ENCODE data around the gene PAQR3. TPM values are rescaled to one million over a fixed set of nuclear protein-coding genes. Genes with fewer than 3 reads are reported as not detected.

PAQR3 gene
- total and polyA plus RNA-seq, 9 of the 15 experiments (the other 6 are each of a cell fraction or from before 2014, with no cell fraction given): 10.7 to 77.1 (median 31.6) TPM

DNA sequence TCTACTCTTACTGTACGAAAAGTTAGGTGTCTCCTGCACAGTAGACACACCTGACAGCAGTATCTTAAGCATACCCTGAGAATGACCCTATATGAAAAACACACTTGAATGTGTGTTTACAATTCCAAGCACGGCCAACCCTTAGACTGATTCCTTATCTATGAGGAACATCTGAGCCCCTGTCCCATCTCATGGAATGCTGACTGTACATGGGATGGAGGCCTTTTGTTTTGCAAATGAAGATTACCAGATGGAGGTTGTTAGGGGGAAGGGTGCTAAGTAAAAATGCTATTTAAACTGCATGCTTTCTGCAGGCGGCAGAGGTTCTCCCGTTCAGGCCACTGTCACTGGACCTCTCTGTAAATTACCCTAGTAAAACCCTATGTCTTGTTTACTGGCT, 2.2 kb downstream of the PAQR3 start (continued):
- peak; percentile 63; the same call in 1 of the 2 replicates for TF ChIP-seq CBFA2T3 (IDR thresholded peaks at IDR 0.05)
- TF ChIP-seq ZNF75A (CRISPR knock-in tag; IDR thresholded peaks at IDR 0.05): no peak
- TF ChIP-seq TAL1 (IDR thresholded peaks at IDR 0.05): peak; percentile 60
- no peak for TF ChIP-seq EZH2 (IDR thresholded peaks at IDR 0.05; ENCODE audit: borderline replicate concordance, low read depth, low read length)
- TF ChIP-seq ZNF197 (CRISPR knock-in tag; IDR thresholded peaks at IDR 0.05; ENCODE audit: low read depth): no peak
- TF ChIP-seq SOX6 (IDR thresholded peaks at IDR 0.05): peak; percentile 80
- TF ChIP-seq ZNF696 (CRISPR knock-in tag; conservative IDR thresholded peaks at IDR 0.05): no peak
- TF ChIP-seq, protein P1, sequence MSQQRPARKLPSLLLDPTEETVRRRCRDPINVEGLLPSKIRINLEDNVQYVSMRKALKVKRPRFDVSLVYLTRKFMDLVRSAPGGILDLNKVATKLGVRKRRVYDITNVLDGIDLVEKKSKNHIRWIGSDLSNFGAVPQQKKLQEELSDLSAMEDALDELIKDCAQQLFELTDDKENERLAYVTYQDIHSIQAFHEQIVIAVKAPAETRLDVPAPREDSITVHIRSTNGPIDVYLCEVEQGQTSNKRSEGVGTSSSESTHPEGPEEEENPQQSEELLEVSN (IDR thresholded peaks at IDR 0.05; ENCODE audit: borderline replicate concordance in 1 of 2, extremely low read depth in 1 of 2, insufficient read depth in 1 of 2, insufficient read length in 1 of 2, low read depth in 1 of 2, low read length in 1 of 2, poor library complexity in 1 of 2, severe bottlenecking in 1 of 2): no peak
- no peak for TF ChIP-seq POLR3A (IDR thresholded peaks at IDR 0.05; ENCODE audit: borderline replicate concordance, extremely low read depth, insufficient read depth, insufficient read length)
- TF ChIP-seq NFE2 (IDR thresholded peaks at IDR 0.05; ENCODE audit: low read depth): no peak
- 0 out of 4 replicates have a peak, but pooled peaks have one; percentile 5 to 41 for TF ChIP-seq KDM1A (IDR thresholded peaks at IDR 0.05)
- TF ChIP-seq, protein P2, sequence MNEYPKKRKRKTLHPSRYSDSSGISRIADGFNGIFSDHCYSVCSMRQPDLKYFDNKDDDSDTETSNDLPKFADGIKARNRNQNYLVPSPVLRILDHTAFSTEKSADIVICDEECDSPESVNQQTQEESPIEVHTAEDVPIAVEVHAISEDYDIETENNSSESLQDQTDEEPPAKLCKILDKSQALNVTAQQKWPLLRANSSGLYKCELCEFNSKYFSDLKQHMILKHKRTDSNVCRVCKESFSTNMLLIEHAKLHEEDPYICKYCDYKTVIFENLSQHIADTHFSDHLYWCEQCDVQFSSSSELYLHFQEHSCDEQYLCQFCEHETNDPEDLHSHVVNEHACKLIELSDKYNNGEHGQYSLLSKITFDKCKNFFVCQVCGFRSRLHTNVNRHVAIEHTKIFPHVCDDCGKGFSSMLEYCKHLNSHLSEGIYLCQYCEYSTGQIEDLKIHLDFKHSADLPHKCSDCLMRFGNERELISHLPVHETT (CRISPR knock-in tag; conservative IDR thresholded peaks at IDR 0.05 in 1 of 2, IDR thresholded peaks at IDR 0.05 in 1 of 2): no peak
- TF ChIP-seq, protein P3, sequence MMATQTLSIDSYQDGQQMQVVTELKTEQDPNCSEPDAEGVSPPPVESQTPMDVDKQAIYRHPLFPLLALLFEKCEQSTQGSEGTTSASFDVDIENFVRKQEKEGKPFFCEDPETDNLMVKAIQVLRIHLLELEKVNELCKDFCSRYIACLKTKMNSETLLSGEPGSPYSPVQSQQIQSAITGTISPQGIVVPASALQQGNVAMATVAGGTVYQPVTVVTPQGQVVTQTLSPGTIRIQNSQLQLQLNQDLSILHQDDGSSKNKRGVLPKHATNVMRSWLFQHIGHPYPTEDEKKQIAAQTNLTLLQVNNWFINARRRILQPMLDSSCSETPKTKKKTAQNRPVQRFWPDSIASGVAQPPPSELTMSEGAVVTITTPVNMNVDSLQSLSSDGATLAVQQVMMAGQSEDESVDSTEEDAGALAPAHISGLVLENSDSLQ (IDR thresholded peaks at IDR 0.05): no peak
- no peak for TF ChIP-seq KLF1 (tag; IDR thresholded peaks at IDR 0.05)
- no peak for TF ChIP-seq CEBPG (CRISPR knock-in tag; IDR thresholded peaks at IDR 0.05)
- no peak for TF ChIP-seq CEBPG (tag; conservative IDR thresholded peaks at IDR 0.05 in 1 of 2, IDR thresholded peaks at IDR 0.05 in 1 of 2)
- TF ChIP-seq, protein P4, sequence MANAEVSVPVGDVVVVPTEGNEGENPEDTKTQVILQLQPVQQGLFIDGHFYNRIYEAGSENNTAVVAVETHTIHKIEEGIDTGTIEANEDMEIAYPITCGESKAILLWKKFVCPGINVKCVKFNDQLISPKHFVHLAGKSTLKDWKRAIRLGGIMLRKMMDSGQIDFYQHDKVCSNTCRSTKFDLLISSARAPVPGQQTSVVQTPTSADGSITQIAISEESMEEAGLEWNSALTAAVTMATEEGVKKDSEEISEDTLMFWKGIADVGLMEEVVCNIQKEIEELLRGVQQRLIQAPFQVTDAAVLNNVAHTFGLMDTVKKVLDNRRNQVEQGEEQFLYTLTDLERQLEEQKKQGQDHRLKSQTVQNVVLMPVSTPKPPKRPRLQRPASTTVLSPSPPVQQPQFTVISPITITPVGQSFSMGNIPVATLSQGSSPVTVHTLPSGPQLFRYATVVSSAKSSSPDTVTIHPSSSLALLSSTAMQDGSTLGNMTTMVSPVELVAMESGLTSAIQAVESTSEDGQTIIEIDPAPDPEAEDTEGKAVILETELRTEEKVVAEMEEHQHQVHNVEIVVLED (CRISPR knock-in tag; IDR thresholded peaks at IDR 0.05): no peak
- TF ChIP-seq ZBTB7A (IDR thresholded peaks at IDR 0.05; ENCODE audit: borderline replicate concordance, control insufficient read depth, low read depth, low read length): no peak
- no peak for TF ChIP-seq BACH1 (tag; IDR thresholded peaks at IDR 0.05)
- TF ChIP-seq GATAD2A (IDR thresholded peaks at IDR 0.05): no peak
- TF ChIP-seq ATF7 (IDR thresholded peaks at IDR 0.05): no peak
- TF ChIP-seq MEIS2 (IDR thresholded peaks at IDR 0.05; ENCODE audit: partially characterized antibody): no peak

Measured in K562 (cell line).